ENCODE results near the gene PSIP1. TPM values are rescaled to one million over a fixed set of nuclear protein-coding genes. Genes with fewer than 3 reads are reported as not detected.
A peak's percentile ranks its signal among the peaks of the same experiment; 100 is the strongest.

Gene PSIP1
- total and polyA plus RNA-seq, 2 of the 4 experiments (the other 2 are of a cell fraction), result 21.8 to 27.2 TPM

DNA sequence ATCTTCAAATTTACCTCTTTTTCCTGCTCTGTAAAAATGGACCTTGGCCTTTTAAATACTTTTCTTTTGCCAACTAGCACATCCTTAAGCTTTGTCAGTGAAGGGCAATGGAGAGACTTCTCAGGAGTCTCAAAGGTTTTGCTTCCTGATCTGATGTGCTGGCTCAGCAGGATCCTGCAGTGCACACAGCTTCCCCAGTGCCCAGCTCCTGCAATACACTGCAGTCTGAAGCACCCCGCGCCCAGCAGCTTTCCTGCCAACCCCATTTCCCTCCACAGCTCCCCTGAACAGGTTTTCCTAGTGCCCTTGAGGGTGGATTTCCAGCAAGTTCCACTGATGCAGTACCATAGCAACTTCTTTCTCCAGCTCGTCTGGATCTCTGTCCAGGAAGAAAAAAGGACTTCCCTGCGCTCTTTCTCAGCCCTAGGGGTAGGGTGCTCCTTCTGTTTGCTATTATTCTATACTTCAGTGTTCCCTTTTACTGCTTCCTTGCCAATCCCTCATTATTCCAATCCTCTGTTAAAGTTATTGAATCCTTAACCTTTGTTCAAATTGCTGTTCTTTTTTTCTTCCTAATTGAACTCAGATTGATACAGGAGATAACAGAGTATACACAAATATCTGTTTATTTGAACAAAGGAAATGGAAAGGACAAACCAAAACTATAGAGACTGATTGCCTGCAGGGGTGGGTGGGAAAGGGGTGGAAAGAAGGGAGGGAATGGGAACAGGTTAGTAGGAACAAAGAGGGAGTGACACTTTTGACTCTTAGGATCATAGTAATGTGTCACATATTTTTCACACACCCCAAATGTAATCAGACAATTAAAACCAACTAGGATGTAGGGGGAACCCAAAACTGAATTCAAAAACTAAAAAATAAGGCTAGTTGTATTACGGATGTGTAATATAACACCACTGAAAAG is 79.6 kb downstream of the PSIP1 start:
- DNase-seq, result no peak
- H4K20me1 ChIP-seq (ENCODE audit: insufficient read depth, low read length), result peaks cover 27% of the 10 kb centered on the region

More for the DNA sequence above, 79.6 kb downstream of the PSIP1 start:
- Histone ChIP-seq H3K9ac (ENCODE audit: low read depth, low read length) (no peak overlapping the region), H4K91ac (ENCODE audit: insufficient read depth, low read depth, low read length) (no peak overlapping the region), H3K14ac (replicated peaks; ENCODE audit: low read depth, low read length) (no peak overlapping the region), H4K8ac (ENCODE audit: low read depth in 2 of 2, low read length in 2 of 2) (no peak overlapping the region), H3K79me1 (ENCODE audit: low read depth in 1 of 2, low read length in 2 of 2) (peaks cover 4 to 43% of the 10 kb centered on the region in 2 experiments), H3K23ac (ENCODE audit: low read depth, low read length) (peak overlapping the region; percentile 24), H3K4me3 (ENCODE audit: insufficient read depth, low read depth, low read length) (no peak overlapping the region), H2AK9ac (replicated peaks; ENCODE audit: low read depth, low read length, poor library complexity) (no peak overlapping the region), H2BK120ac (ENCODE audit: low read depth, low read length) (no peak overlapping the region), H2AK5ac (ENCODE audit: low read depth, low read length) (no peak overlapping the region), H3K4ac (ENCODE audit: low read depth, low read length) (no peak overlapping the region), H3K27ac (ENCODE audit: insufficient read depth, low read length) (no peak overlapping the region), H3K9me3 (ENCODE audit: control insufficient read depth, insufficient read depth, low read length) (no peaks in the 10 kb centered on the region), H3K56ac (ENCODE audit: extremely low read depth, insufficient read depth, low read length) (no peak overlapping the region), H2AFZ (replicated peaks; ENCODE audit: low read length, poor library complexity) (no peak overlapping the region), H3K4me1 (ENCODE audit: control insufficient read depth, insufficient read depth, low read length) (peaks cover 4% of the 10 kb centered on the region; the same call in 1 of the 2 replicates), H3K36me3 (ENCODE audit: control insufficient read depth, insufficient read depth, low read length) (peaks cover 27% of the 10 kb centered on the region), H4K5ac (ENCODE audit: low read depth, low read length) (no peak overlapping the region), H3K27me3 (ENCODE audit: control insufficient read depth, insufficient read depth, low read length) (no peaks in the 10 kb centered on the region), H2BK15ac (ENCODE audit: low read depth, low read length) (no peak overlapping the region), H3K18ac (ENCODE audit: low read depth, low read length) (no peak overlapping the region), H2BK20ac (ENCODE audit: low read depth, low read length) (no peak overlapping the region), H2BK5ac (ENCODE audit: low read depth, low read length, poor library complexity, severe bottlenecking) (no peak overlapping the region), H3K4me2 (ENCODE audit: low read depth, low read length) (no peak overlapping the region), H3K9me1 (ENCODE audit: insufficient read depth, low read length) (peaks cover 8% of the 10 kb centered on the region; the same call in 1 of the 2 replicates)
- peak; percentile 46; the same call in 1 of the 2 replicates for ATAC-seq (ENCODE audit: low read depth)
- ChIA-PET CTCF (no interaction called here), POLR2A (ENCODE audit: unreplicated experiment) (no interaction called here)
- 100% methylated on average over 2 of the region's 5 CpGs; no CpG with 5 or more reads in 1 of the 2 experiments for WGBS, 2 experiments (ENCODE audit: extremely low coverage in 2 of 2, insufficient read length in 1 of 2)
- dilution Hi-C loops (cut with HindIII; ENCODE audit: low sequenced_read_pairs, unreplicated experiment), result no loop called here
- in situ Hi-C loops (cut with MboI; ENCODE audit: low sequenced_read_pairs), result no loop called here
- intact Hi-C loops (cut with micrococcal nuclease), result no loop called here
- no TSS peak for BruUV-seq (replicated peaks)
- TF ChIP-seq RAD21 (IDR thresholded peaks at IDR 0.05; ENCODE audit: low read length) (no peak), CHD1 (IDR thresholded peaks at IDR 0.05; ENCODE audit: low read depth, low read length) (no peak), NFE2L2 (IDR thresholded peaks at IDR 0.05; ENCODE audit: low read depth, low read length) (no peak), BHLHE40 (IDR thresholded peaks at IDR 0.05; ENCODE audit: low read depth, low read length) (no peak), POLR2A (IDR thresholded peaks at IDR 0.05; ENCODE audit: low read depth, low read length) (no peak), RCOR1 (IDR thresholded peaks at IDR 0.05; ENCODE audit: insufficient replicate concordance, low read length) (no peak), MAFK (IDR thresholded peaks at IDR 0.05; ENCODE audit: low read depth, low read length) (no peak), SMC3 (IDR thresholded peaks at IDR 0.05; ENCODE audit: low read depth, low read length) (no peak), MAZ (IDR thresholded peaks at IDR 0.05; ENCODE audit: borderline replicate concordance, low read depth, low read length) (no peak), CEBPB (IDR thresholded peaks at IDR 0.05; ENCODE audit: low read depth, low read length) (no peak), RFX5 (IDR thresholded peaks at IDR 0.05; ENCODE audit: low read depth, low read length) (no peak), FOS (IDR thresholded peaks at IDR 0.05; ENCODE audit: low read depth, low read length) (no peak)
- TF ChIP-seq, protein P1, sequence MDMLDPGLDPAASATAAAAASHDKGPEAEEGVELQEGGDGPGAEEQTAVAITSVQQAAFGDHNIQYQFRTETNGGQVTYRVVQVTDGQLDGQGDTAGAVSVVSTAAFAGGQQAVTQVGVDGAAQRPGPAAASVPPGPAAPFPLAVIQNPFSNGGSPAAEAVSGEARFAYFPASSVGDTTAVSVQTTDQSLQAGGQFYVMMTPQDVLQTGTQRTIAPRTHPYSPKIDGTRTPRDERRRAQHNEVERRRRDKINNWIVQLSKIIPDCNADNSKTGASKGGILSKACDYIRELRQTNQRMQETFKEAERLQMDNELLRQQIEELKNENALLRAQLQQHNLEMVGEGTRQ (IDR thresholded peaks at IDR 0.05; ENCODE audit: low read depth, low read length), result no peak
- TF ChIP-seq, protein P2, sequence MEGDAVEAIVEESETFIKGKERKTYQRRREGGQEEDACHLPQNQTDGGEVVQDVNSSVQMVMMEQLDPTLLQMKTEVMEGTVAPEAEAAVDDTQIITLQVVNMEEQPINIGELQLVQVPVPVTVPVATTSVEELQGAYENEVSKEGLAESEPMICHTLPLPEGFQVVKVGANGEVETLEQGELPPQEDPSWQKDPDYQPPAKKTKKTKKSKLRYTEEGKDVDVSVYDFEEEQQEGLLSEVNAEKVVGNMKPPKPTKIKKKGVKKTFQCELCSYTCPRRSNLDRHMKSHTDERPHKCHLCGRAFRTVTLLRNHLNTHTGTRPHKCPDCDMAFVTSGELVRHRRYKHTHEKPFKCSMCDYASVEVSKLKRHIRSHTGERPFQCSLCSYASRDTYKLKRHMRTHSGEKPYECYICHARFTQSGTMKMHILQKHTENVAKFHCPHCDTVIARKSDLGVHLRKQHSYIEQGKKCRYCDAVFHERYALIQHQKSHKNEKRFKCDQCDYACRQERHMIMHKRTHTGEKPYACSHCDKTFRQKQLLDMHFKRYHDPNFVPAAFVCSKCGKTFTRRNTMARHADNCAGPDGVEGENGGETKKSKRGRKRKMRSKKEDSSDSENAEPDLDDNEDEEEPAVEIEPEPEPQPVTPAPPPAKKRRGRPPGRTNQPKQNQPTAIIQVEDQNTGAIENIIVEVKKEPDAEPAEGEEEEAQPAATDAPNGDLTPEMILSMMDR (conservative IDR thresholded peaks at IDR 0.05; ENCODE audit: low read depth, low read length), result no peak
- TF ChIP-seq, protein P3, sequence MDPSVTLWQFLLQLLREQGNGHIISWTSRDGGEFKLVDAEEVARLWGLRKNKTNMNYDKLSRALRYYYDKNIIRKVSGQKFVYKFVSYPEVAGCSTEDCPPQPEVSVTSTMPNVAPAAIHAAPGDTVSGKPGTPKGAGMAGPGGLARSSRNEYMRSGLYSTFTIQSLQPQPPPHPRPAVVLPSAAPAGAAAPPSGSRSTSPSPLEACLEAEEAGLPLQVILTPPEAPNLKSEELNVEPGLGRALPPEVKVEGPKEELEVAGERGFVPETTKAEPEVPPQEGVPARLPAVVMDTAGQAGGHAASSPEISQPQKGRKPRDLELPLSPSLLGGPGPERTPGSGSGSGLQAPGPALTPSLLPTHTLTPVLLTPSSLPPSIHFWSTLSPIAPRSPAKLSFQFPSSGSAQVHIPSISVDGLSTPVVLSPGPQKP (IDR thresholded peaks at IDR 0.05; ENCODE audit: borderline replicate concordance, low read depth, low read length), result no peak
